ENCODE measurements around the gene GPD1L.

DNA sequence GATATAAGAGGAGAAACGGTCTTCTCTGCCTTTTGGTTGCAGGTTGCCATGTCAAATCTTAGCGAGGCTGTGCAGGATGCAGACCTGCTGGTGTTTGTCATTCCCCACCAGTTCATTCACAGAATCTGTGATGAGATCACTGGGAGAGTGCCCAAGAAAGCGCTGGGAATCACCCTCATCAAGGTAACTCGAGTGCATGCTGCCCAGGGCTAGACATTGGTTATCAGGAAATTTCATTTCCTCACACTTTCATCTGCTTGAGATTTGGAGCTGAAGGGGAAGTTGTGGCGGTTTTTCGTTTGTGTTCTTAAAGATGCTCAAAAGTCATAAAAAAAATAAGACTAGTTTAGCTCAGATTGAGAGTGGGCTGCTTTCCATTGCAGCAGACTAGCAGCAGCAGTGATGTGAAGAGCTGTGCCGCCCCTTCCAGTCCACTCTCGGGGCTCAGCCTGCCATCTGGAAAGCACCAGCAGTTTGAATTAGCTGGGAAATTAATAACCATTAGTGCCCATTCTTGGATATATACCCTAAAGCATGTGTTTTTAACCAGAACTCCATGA, 32.2 kb downstream of the GPD1L start:
- TF ChIP-seq, protein P1, sequence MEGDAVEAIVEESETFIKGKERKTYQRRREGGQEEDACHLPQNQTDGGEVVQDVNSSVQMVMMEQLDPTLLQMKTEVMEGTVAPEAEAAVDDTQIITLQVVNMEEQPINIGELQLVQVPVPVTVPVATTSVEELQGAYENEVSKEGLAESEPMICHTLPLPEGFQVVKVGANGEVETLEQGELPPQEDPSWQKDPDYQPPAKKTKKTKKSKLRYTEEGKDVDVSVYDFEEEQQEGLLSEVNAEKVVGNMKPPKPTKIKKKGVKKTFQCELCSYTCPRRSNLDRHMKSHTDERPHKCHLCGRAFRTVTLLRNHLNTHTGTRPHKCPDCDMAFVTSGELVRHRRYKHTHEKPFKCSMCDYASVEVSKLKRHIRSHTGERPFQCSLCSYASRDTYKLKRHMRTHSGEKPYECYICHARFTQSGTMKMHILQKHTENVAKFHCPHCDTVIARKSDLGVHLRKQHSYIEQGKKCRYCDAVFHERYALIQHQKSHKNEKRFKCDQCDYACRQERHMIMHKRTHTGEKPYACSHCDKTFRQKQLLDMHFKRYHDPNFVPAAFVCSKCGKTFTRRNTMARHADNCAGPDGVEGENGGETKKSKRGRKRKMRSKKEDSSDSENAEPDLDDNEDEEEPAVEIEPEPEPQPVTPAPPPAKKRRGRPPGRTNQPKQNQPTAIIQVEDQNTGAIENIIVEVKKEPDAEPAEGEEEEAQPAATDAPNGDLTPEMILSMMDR (IDR thresholded peaks at IDR 0.05) = no peak
- TF ChIP-seq POLR2A (IDR thresholded peaks at IDR 0.05) = no peak
- TF ChIP-seq POLR2AphosphoS5 (IDR thresholded peaks at IDR 0.05) = no peak
- no peak for TF ChIP-seq EP300 (IDR thresholded peaks at IDR 0.05)
